ENCODE results near the gene GNPTG. TPM values are rescaled to one million over a fixed set of nuclear protein-coding genes. Genes with fewer than 3 reads are reported as not detected.
A peak's percentile ranks its signal among the peaks of the same experiment; 100 is the strongest.

Gene GNPTG
- total and polyA plus RNA-seq, 8 donors: 30.0 to 87.9 (median 41.5) TPM

DNA sequence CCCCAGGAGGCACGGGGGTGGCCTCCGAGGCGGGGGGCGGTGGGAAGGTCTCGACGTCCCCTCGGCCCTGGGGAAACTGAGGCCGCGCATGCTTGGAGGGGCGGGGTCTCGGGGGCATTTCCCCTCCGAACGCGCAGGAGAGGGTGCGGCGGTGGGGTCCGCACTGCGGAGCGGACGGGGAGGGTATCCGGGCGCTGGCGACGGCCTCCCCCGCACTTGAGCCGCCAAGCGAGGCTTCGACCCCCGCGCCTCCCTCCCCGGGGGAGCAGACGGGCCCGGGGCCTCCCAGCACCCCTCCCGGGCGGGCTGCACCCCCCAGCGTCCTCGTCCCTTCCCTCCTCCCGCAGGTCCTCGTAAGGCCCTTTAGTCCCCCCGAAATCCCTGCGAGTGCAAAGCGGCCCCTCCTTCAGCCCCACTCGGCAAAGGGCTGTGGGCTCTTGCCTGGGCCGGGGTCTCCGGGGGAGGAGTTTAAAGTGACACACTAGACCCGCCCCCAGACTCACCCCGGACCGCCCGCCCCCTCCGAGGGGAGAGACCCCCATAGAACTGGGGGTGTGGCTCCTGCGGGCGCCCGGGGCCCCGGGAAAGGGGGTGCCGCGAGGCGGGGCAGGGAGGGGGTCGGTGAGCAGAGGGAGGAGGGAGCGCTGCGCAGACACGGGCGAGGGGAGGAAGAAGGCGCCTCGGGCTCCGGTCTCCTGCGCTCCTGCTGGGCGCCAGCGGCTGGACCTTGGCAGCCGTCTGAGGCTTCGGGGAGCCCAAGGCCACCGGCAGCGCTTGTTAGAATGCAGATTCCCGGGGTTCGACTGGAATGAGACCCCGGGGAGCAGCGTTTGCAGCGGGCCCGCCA is 17.7 kb upstream of the GNPTG start:
- H3K4me3 ChIP-seq: peak overlapping the region; percentile 38 to 56 (median 42)
- DNase-seq: peak in 1 of 2 donors; percentile 44
- 1 to 3% (median 2%) methylated on average over 21 to 77 of the region's 78 CpGs for WGBS, 5 donors
- H3K4me1 ChIP-seq: peaks cover 38 to 47% (median 41%) of the 10 kb centered on the region in 4 donors
- H3K27me3 ChIP-seq: peaks cover 13 to 91% (median 53%) of the 10 kb centered on the region in 3 donors
- intact Hi-C loops (cut with DNase I; ENCODE audit: low total_unique reads): no loop called here
- no peaks in the 10 kb centered on the region for H3K36me3 ChIP-seq
- H3K27ac ChIP-seq: peak overlapping the region in 1 of 5 donors; percentile 2
- H3K9me3 ChIP-seq: peaks cover 0 to 8% (median 6%) of the 10 kb centered on the region in 4 donors
- no peak for TF ChIP-seq EP300 (IDR thresholded peaks at IDR 0.05)
- TF ChIP-seq CTCF (IDR thresholded peaks at IDR 0.05): no peak
- no peak for TF ChIP-seq POLR2A (IDR thresholded peaks at IDR 0.05)
- TF ChIP-seq POLR2AphosphoS5 (IDR thresholded peaks at IDR 0.05): no peak

- H3K4me3 ChIP-seq: peak overlapping the region in 1 of 4 donors; percentile 56
- DNase-seq: no peak
- intact Hi-C loops (cut with DNase I; ENCODE audit: low total_unique reads): no loop called here
- WGBS, 5 donors: 35 to 78% (median 37%) methylated on average over 1 to 9 of the region's 9 CpGs
- peaks cover 13 to 91% (median 53%) of the 10 kb centered on the region in 3 donors for H3K27me3 ChIP-seq
- peaks cover 0 to 8% (median 6%) of the 10 kb centered on the region in 4 donors for H3K9me3 ChIP-seq
- TF ChIP-seq CTCF (IDR thresholded peaks at IDR 0.05): no peak
- no peak for TF ChIP-seq EP300 (IDR thresholded peaks at IDR 0.05)
- no peak for TF ChIP-seq POLR2AphosphoS5 (IDR thresholded peaks at IDR 0.05)
- no peak for TF ChIP-seq POLR2A (IDR thresholded peaks at IDR 0.05)
- H3K27ac ChIP-seq: no peak overlapping the region
- no peaks in the 10 kb centered on the region for H3K36me3 ChIP-seq
- peaks cover 38 to 47% (median 41%) of the 10 kb centered on the region in 4 donors for H3K4me1 ChIP-seq
Observed at GRCh38 chr16:1334739-1335138, 17.0 kb upstream of the GNPTG start.

GRCh38 chr16:1335211-1335971 is 16.3 kb upstream of the GNPTG start:
- DNase-seq: peak in 1 of 2 donors; percentile 57
- H3K27ac ChIP-seq: no peak overlapping the region
- WGBS, 5 donors: 39 to 52% (median 42%) methylated on average over 9 to 16 of the region's 16 CpGs

More at GRCh38 chr16:1335211-1335971, 16.3 kb upstream of the GNPTG start:
- Histone ChIP-seq H3K4me1 (peaks cover 38 to 47% (median 41%) of the 10 kb centered on the region in 4 donors), H3K4me3 (no peak overlapping the region), H3K9me3 (peaks cover 0 to 3% (median 3%) of the 10 kb centered on the region in 4 donors), H3K36me3 (no peaks in the 10 kb centered on the region), H3K27me3 (peaks cover 13 to 85% (median 53%) of the 10 kb centered on the region in 3 donors)
- no peak for TF ChIP-seq POLR2A (IDR thresholded peaks at IDR 0.05)
- TF ChIP-seq POLR2AphosphoS5 (IDR thresholded peaks at IDR 0.05): no peak
- TF ChIP-seq EP300 (IDR thresholded peaks at IDR 0.05): no peak
- TF ChIP-seq CTCF (IDR thresholded peaks at IDR 0.05): no peak
- intact Hi-C loops (cut with DNase I; ENCODE audit: low total_unique reads): no loop called here
